NCI-H526 (cell line): ENCODE results near the gene CPVL.
"Not testable (repeated sequence)": the region's sequence is repeated elsewhere in the genome, so short reads cannot be mapped to it uniquely, and the experiment has no call there.

Source experiments
- DNase-seq, 2 experiments: peaks; one replicate each; lab custom pipeline; 2025; lab: John Stamatoyannopoulos, UW

The CPVL gene

GRCh38 chr7:29119538-29119937 lies 26.8 kb downstream of the CPVL start:
- no peak for DNase-seq

GRCh38 chr7:29116361-29117200 lies 29.8 kb downstream of the CPVL start:
- peak in 1 of 2 experiments; percentile 20 for DNase-seq

- DNase-seq = no peak
Observed at GRCh38 chr7:29115753-29116152, 30.6 kb downstream of the CPVL start.

- DNase-seq = no peak
Observed at GRCh38 chr7:29115130-29115687, 31.1 kb downstream of the CPVL start.

GRCh38 chr7:29114266-29114665 lies 32.1 kb downstream of the CPVL start:
- not testable (repeated sequence) for DNase-seq

- peak; percentile 23 to 73 for DNase-seq
Observed at GRCh38 chr7:29113384-29114102, 32.8 kb downstream of the CPVL start.

- DNase-seq = no peak
Observed at GRCh38 chr7:29112721-29113120, 33.6 kb downstream of the CPVL start.

- peak in 1 of 2 experiments; percentile 44 for DNase-seq
Observed at GRCh38 chr7:29109899-29110298, 36.4 kb downstream of the CPVL start.

- DNase-seq = no peak
Observed at GRCh38 chr7:29109358-29109757, 37.0 kb downstream of the CPVL start.

- no peak for DNase-seq
Observed at GRCh38 chr7:29107056-29107455, 39.3 kb downstream of the CPVL start.

- no peak for DNase-seq
Observed at GRCh38 chr7:29106669-29106988, 39.7 kb downstream of the CPVL start.

GRCh38 chr7:29105752-29106668 lies 40.3 kb downstream of the CPVL start:
- peak; percentile 31 to 81 for DNase-seq

GRCh38 chr7:29105191-29105590 lies 41.1 kb downstream of the CPVL start:
- DNase-seq = no peak

GRCh38 chr7:29102558-29103151 lies 43.7 kb downstream of the CPVL start:
- peak; percentile 34 to 81 for DNase-seq

- DNase-seq = no peak
Observed at GRCh38 chr7:29100924-29101323, 45.4 kb downstream of the CPVL start.

GRCh38 chr7:29099896-29100847 lies 46.2 kb downstream of the CPVL start:
- no peak for DNase-seq

GRCh38 chr7:29096446-29096730 lies 49.9 kb downstream of the CPVL start:
- DNase-seq = no peak

GRCh38 chr7:29095631-29096445 lies 50.5 kb downstream of the CPVL start:
- DNase-seq = no peak

- DNase-seq = not testable (repeated sequence)
Observed at GRCh38 chr7:29093091-29093490, 53.2 kb downstream of the CPVL start.

GRCh38 chr7:29091715-29092114 lies 54.6 kb downstream of the CPVL start:
- no peak for DNase-seq
